ENCODE data around the gene CYP4F22.

The CYP4F22 gene

GRCh38 chr19:15495151-15495550 lies 13.2 kb upstream of the CYP4F22 start:
- H3K4me3 ChIP-seq (ENCODE audit: low read depth, low read length), result no peak overlapping the region
- in situ Hi-C loops (cut with HindIII; ENCODE audit: low sequenced_read_pairs), result no loop called here
- DNase-seq (ENCODE audit: low read depth), result no peak
- TF ChIP-seq CTCF (IDR thresholded peaks at IDR 0.05; ENCODE audit: low read depth, low read length, missing control alignments), result no peak

- DNase-seq (ENCODE audit: low read depth), result no peak
- H3K4me3 ChIP-seq (ENCODE audit: low read depth, low read length), result no peak overlapping the region
- in situ Hi-C loops (cut with HindIII; ENCODE audit: low sequenced_read_pairs), result no loop called here
- TF ChIP-seq CTCF (IDR thresholded peaks at IDR 0.05; ENCODE audit: low read depth, low read length, missing control alignments), result no peak
Observed at GRCh38 chr19:15498156-15498858, 10.0 kb upstream of the CYP4F22 start.

- TF ChIP-seq CTCF (IDR thresholded peaks at IDR 0.05; ENCODE audit: low read depth, low read length, missing control alignments), result no peak
- H3K4me3 ChIP-seq (ENCODE audit: low read depth, low read length), result no peak overlapping the region
- in situ Hi-C loops (cut with HindIII; ENCODE audit: low sequenced_read_pairs), result no loop called here
- no peak for DNase-seq (ENCODE audit: low read depth)
Observed at GRCh38 chr19:15498910-15499309, 9.4 kb upstream of the CYP4F22 start.

- no peak for DNase-seq (ENCODE audit: low read depth)
- in situ Hi-C loops (cut with HindIII; ENCODE audit: low sequenced_read_pairs), result no loop called here
Observed at GRCh38 chr19:15501596-15501995, 6.7 kb upstream of the CYP4F22 start.

GRCh38 chr19:15502264-15502663 lies 6.1 kb upstream of the CYP4F22 start:
- H3K4me3 ChIP-seq (ENCODE audit: low read depth, low read length), result no peak overlapping the region
- in situ Hi-C loops (cut with HindIII; ENCODE audit: low sequenced_read_pairs), result no loop called here
- TF ChIP-seq CTCF (IDR thresholded peaks at IDR 0.05; ENCODE audit: low read depth, low read length, missing control alignments), result no peak
- no peak for DNase-seq (ENCODE audit: low read depth)

More at GRCh38 chr19:15501596-15501995, 6.7 kb upstream of the CYP4F22 start:
- H3K4me3 ChIP-seq (ENCODE audit: low read depth, low read length), result no peak overlapping the region
- no peak for TF ChIP-seq CTCF (IDR thresholded peaks at IDR 0.05; ENCODE audit: low read depth, low read length, missing control alignments)

GRCh38 chr19:15506074-15506571 lies 2.2 kb upstream of the CYP4F22 start:
- TF ChIP-seq CTCF (IDR thresholded peaks at IDR 0.05; ENCODE audit: low read depth, low read length, missing control alignments), result no peak
- DNase-seq (ENCODE audit: low read depth), result no peak
- in situ Hi-C loops (cut with HindIII; ENCODE audit: low sequenced_read_pairs), result no loop called here

More at GRCh38 chr19:15506074-15506571, 2.2 kb upstream of the CYP4F22 start:
- H3K4me3 ChIP-seq (ENCODE audit: low read depth, low read length), result no peak overlapping the region
